ENCODE results near the gene ATP6V0B.

DNA sequence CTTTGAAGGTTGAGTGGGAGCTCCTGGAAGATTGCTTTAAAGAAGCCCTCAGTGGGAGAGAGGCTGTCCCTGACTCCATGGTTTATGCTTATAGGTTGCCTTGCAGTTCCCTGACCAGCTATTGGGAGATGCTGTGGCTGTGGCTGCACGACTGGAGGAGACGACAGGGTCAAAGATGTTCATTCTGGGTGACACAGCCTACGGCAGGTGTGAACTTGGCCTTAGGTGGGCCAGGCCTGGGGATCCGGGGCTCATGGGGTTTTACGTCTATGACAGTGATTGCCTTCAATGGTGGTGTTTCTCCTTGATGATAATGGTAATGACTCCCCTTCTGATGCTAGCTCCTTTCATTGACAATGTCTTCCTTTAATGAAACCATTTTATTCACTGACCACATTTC is 4.3 kb upstream of the ATP6V0B start:
- TF ChIP-seq, protein P1, sequence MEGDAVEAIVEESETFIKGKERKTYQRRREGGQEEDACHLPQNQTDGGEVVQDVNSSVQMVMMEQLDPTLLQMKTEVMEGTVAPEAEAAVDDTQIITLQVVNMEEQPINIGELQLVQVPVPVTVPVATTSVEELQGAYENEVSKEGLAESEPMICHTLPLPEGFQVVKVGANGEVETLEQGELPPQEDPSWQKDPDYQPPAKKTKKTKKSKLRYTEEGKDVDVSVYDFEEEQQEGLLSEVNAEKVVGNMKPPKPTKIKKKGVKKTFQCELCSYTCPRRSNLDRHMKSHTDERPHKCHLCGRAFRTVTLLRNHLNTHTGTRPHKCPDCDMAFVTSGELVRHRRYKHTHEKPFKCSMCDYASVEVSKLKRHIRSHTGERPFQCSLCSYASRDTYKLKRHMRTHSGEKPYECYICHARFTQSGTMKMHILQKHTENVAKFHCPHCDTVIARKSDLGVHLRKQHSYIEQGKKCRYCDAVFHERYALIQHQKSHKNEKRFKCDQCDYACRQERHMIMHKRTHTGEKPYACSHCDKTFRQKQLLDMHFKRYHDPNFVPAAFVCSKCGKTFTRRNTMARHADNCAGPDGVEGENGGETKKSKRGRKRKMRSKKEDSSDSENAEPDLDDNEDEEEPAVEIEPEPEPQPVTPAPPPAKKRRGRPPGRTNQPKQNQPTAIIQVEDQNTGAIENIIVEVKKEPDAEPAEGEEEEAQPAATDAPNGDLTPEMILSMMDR (IDR thresholded peaks at IDR 0.05; ENCODE audit: insufficient read depth, low read length), result no peak
- no peak for TF ChIP-seq POLR2AphosphoS5 (IDR thresholded peaks at IDR 0.05; ENCODE audit: low read depth)
- TF ChIP-seq, protein P2, sequence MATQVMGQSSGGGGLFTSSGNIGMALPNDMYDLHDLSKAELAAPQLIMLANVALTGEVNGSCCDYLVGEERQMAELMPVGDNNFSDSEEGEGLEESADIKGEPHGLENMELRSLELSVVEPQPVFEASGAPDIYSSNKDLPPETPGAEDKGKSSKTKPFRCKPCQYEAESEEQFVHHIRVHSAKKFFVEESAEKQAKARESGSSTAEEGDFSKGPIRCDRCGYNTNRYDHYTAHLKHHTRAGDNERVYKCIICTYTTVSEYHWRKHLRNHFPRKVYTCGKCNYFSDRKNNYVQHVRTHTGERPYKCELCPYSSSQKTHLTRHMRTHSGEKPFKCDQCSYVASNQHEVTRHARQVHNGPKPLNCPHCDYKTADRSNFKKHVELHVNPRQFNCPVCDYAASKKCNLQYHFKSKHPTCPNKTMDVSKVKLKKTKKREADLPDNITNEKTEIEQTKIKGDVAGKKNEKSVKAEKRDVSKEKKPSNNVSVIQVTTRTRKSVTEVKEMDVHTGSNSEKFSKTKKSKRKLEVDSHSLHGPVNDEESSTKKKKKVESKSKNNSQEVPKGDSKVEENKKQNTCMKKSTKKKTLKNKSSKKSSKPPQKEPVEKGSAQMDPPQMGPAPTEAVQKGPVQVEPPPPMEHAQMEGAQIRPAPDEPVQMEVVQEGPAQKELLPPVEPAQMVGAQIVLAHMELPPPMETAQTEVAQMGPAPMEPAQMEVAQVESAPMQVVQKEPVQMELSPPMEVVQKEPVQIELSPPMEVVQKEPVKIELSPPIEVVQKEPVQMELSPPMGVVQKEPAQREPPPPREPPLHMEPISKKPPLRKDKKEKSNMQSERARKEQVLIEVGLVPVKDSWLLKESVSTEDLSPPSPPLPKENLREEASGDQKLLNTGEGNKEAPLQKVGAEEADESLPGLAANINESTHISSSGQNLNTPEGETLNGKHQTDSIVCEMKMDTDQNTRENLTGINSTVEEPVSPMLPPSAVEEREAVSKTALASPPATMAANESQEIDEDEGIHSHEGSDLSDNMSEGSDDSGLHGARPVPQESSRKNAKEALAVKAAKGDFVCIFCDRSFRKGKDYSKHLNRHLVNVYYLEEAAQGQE (IDR thresholded peaks at IDR 0.05; ENCODE audit: insufficient replicate concordance, low read depth), result no peak
- no peak for TF ChIP-seq SPI1 (IDR thresholded peaks at IDR 0.05; ENCODE audit: borderline replicate concordance, low read depth)
- TF ChIP-seq GABPA (IDR thresholded peaks at IDR 0.05; ENCODE audit: low read depth), result no peak
